Ovary (tissue), 3 donors: Measurements from ENCODE around the gene ARHGAP29.

Experiments
- CTCF ChIP-seq, 3 donors: fragments of 450-650 bp in 2 of 3; fragments of 200-600 bp in 1 of 3; IDR thresholded peaks; one replicate each; pipeline versions ENCODE4 v1.5.1 to v1.8.0; 2016 to 2022; ENCODE audit warnings: antibody characterized with exemption in 3 of 3, mild to moderate bottlenecking in 1 of 3
- POLR2A ChIP-seq: fragments of 450-650 bp; IDR thresholded peaks from one replicate; pipeline ENCODE4 v1.6.1; 2017; ENCODE audit warnings: antibody characterized with exemption, mild to moderate bottlenecking, moderate library complexity
- donor health status: DM: no; HTN: no; CAD: no.

GRCh38 chr1:94218332-94218731, 19.1 kb downstream of the ARHGAP29 start:
- no peak for TF ChIP-seq POLR2A
- no peak for TF ChIP-seq CTCF (IDR thresholded peaks at IDR 0.05)
